NCI-H1092 (cell line): ENCODE results near the gene TLX2.
A peak's percentile ranks its signal among the peaks of the same experiment; 100 is the strongest.
"Not testable (repeated sequence)": the region's sequence is repeated elsewhere in the genome, so short reads cannot be mapped to it uniquely, and the experiment has no call there.

ENCODE experiments used
- DNase-seq: peaks from one replicate; lab custom pipeline; 2025; lab: John Stamatoyannopoulos, UW

The TLX2 gene

GRCh38 chr2:74514368-74515270, at the start of gene TLX2:
TSS of gene TLX2 (plus strand) at chr2:74514450. CDS start at chr2:74514807, 357 bp downstream.
- DNase-seq, result no peak

GRCh38 chr2:74470742-74471141, 43.5 kb upstream of the TLX2 start:
- DNase-seq, result not testable (repeated sequence)

- no peak for DNase-seq
Measured at GRCh38 chr2:74471332-74472065, 42.8 kb upstream of the TLX2 start.

GRCh38 chr2:74472086-74472944, 41.9 kb upstream of the TLX2 start, which contains the start of gene MRPL53:
TSS of gene MRPL53 (minus strand) at chr2:74472680. CDS start at chr2:74472660, 20 bp downstream.
- DNase-seq, result peak; percentile 87

DNA sequence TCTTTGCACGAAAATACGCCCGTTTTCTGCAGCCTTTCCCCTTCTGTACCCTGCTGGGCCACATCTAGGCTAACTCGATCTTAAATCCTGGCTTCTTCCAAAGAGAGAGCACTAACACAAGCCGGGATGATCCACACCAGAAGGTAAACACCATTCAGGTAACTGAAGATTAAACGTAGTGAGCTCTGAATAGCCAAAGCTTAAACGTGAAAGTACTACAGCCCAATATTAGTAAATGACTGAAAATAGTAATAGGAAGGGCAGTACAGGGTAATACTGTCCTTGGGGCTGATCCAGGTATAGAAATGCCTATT, 41.3 kb upstream of the TLX2 start:
- DNase-seq, result no peak

GRCh38 chr2:74474481-74474880, 39.8 kb upstream of the TLX2 start:
- DNase-seq, result no peak

- DNase-seq, result no peak
Measured at GRCh38 chr2:74474899-74475298, 39.4 kb upstream of the TLX2 start.

GRCh38 chr2:74481431-74481830, 32.8 kb upstream of the TLX2 start:
- DNase-seq, result no peak

GRCh38 chr2:74481961-74482800, 32.1 kb upstream of the TLX2 start:
- DNase-seq, result no peak

DNA sequence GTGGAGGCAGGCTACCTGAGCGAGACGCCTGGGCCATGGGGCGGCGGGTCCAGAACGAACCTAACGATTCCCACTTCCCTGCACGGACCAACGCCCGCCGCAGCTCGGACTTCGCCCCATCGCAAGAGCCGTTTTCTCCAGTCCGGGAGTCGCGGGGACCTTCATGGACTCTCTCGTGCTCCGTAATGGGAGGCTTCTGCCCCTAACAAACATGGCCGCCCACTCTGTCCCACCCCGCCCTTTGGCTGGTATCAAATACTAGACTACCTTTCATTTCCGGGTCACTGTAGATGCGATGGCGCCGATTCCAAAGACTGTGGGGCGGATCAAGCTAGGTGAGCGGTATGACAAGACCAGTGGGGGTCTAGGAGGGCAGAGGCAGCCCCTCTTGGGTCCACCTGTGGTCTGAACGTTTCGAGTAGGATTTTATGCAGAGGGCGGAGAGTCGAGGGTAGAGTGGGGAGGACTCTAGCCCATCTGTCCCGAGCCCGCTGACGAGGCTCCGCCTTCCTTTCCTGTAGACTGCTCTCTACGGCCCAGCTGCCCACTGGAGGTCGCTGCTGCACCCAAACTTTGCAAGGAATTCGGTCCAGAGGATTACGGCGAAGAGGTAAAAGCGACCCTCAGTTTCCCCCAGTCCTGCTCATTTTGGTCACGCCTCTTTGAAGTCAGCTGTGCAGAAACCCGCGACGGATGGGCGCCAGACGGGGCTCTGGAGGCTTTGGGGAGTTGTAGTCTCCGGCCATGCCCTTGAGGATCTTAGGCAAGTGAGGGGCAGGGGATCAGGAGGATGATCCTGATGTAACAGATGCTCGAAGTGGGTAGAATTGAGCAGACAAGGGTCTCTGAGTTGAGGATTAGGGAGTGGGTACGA, 31.2 kb upstream of the TLX2 start, which contains the start of the genes CCDC142 and TTC31:
TSS of gene CCDC142 (minus strand) at position 198 of the 874 bp plus-strand sequence. CDS start at position 37, 161 bp downstream.
TSS of gene TTC31 (plus strand) at position 281 of the 874 bp plus-strand sequence. CDS start at position 296, 15 bp downstream.
- peak; percentile 87 for DNase-seq

GRCh38 chr2:74483675-74484164, 30.5 kb upstream of the TLX2 start:
- DNase-seq, result not testable (repeated sequence)

- no peak for DNase-seq
Measured at GRCh38 chr2:74486141-74486540, 28.1 kb upstream of the TLX2 start.

GRCh38 chr2:74488643-74489481, 25.4 kb upstream of the TLX2 start:
- DNase-seq, result no peak

GRCh38 chr2:74489906-74490305, 24.3 kb upstream of the TLX2 start:
- DNase-seq, result no peak

DNA sequence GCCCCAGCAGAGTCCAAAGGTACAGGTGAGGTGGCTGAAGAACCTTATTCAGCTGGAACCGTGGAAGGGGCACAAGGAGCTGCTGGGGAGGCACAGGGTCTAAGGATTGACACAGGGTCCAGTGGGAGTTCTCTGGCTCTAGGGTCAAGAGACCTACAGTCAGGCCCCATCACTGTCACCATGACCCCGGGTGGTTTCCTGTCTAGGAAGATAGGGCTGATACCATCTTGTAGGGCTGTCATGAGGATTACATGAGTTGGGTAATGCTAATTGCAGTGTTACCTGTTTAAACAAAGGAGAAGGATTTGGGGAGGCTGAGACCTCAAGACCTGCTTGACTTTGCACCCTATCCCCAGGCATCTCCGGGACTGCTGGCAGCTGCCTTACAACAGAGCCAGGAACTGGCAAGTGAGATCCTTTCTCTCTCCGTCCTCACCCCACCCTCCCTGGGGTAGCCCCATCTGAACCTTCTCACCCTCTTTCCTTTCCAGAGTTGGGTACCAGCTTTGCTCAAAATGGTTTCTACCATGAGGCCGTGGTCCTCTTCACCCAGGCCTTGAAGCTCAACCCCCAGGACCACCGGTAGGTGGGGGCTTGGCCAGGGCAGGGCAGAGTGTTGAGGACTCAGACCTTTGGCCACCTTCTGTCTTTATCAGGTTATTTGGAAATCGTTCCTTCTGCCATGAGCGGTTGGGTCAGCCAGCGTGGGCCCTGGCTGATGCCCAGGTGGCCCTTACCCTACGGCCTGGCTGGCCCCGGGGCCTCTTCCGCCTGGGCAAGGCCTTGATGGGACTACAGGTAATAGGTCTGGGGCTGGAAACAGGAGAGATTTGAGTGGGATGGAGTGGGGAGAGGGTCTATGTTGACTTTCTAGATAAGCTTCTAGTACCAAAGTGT, 22.4 kb upstream of the TLX2 start:
- DNase-seq, result no peak

DNA sequence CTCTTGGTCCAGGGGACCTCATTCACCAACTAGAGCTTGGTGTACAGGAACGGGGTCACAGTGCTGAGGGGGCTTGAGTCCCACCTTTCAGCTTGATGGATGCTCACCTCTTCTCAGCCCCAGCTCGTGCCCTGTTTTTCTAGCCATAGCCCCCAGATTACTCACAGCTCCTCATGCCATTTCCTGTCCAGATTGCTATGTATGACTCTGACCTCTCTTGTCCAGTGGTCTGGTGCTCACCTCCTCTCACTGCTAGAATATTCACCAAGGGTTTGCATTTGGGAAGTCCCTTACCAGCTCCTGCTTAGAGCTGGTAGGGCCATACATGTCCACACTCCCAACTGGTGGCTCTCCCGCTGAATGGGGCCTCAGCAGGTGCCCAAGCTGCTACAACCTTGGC, 20.7 kb upstream of the TLX2 start:
- no peak for DNase-seq

GRCh38 chr2:74495440-74495839, 18.8 kb upstream of the TLX2 start:
- no peak for DNase-seq
